HG02938 (cell line): ENCODE data around the gene ABHD10.

Experiments used
- ATAC-seq: cut with Tn5 transposase; IDR thresholded peaks from one replicate; pipeline ENCODE4 v1.9.1; 2021; ENCODE audit warnings: mild to moderate bottlenecking, moderate library complexity; ENCODE audit not compliant: unreplicated experiment

The ABHD10 gene

DNA sequence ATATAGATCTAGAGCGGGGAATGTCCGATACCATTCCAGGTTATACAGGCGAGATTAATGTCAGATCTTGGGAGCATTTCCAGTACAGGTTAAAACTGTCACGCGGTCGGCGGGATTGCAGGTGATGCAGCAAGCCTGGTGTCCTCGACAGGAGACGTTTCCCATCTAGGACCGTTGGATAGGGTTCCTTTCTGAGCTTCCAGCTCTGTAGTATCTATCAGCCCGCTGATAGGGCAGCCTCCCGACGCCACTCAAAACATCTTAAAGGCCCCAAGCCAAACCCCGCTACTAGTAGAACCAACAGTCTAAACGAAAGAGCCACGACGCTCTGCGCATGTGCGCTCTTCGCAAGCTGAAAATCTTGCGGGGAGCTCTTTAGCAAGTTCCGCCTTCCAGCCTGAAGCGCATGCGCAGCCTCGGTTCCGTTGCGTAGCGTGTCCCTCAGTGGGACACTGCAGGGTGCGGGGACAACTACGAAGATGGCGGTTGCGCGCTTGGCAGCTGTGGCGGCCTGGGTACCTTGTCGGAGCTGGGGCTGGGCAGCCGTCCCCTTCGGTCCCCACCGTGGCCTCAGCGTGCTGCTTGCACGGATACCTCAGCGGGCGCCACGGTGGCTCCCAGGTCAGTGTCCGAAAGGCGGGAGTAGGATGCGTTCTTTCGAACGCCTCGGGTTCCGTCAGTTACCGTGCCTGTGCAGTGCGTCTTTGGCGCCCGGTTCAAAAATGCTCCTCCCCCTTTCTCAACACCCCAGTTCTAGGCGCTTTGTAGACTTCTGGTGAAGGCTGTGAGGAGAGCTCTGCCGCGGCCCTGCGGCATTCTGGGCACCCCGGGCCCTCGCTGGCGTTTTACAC is at the start of gene ABHD10:
Gene ABHD10, plus strand, starts transcription at position 444 of the 851 bp plus-strand sequence. Its CDS starts 36 bp downstream, at position 480.
- ATAC-seq: peak; percentile 91

DNA sequence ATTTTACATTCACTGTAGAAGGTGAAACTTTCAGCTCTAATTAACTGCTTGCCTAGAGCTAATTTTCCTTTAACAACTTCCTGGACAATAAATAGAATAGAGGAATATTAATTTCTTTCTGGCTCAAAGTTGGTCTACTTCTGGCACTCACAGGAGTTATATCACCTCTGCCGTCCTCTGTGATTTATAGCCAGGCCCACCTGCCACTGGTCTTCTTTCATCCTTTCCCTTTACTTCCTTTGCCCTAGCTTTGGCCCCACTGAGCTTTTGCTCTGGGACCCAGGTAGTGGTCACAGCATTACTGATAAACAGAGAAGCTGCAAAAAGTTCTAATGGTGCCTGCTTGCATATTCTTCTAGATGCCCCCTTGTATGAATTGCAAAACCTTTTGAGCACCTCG is 49.3 kb upstream of the ABHD10 start:
- no peak for ATAC-seq

DNA sequence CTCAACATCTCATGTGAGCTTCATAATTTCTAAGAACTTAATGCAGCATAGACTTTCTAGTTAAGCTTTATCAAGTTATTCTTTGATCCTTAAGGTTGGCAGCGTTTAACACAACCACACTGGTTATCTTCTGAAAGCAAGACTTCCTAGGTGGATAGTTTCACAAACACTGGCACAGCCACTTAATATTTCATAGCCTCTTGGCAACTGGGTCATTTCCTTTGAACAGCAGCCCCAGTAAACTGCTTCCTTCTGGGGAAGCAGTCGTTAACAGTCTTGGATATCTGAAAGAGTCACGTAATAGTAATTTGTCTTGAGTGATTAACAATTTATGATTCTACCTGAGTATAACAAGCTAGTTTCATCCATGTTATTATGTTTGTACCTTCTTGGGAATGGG is 45.9 kb upstream of the ABHD10 start:
- ATAC-seq: no peak

DNA sequence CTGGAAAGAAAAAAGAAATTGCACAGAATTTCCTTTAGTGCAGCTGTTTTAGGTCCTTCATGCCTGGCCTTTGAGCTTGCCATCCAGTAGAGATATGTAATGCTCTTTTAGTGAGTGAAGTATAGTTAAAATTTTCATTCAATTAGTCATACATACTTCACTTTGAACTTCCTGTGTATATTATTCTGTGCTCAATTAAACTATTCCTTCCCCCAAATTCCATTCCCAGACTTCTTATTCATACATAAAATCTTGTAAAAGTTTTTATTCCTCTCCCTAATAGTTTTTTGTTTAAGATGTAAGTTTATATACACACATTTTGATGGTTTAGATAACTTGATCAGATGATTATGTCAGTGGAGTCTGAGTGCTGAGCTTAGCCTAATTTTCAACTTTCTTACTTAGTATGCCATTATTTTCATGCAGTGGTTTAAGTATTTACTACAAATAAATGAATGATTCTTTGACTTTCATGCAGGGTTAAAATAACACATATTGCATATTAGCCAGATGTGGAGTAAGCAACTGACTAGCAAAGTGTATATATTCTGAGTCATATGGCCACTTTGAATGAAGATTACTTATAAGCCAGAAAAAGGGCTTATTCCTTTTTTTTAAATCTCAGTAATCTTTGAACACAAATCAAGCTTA is 42.5 kb upstream of the ABHD10 start:
- ATAC-seq: no peak

DNA sequence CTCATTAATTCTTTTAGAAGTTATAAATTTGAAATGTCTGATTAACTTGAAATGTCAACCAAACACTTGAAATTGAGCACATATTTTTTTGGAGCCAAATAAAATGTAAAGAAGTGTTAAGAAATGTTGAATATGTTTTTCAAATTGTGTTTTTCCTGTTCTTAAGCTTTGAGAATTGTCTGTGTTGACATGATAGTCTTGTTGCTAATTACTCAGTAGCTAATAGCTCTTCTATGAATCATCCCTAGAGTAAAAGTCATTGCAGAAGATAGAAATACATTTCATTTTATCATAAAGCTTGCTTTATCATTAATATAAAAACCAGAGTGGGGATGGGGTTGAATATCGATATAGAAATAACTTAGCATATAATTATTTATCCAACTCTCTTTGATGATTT is 41.9 kb upstream of the ABHD10 start:
- ATAC-seq: no peak

DNA sequence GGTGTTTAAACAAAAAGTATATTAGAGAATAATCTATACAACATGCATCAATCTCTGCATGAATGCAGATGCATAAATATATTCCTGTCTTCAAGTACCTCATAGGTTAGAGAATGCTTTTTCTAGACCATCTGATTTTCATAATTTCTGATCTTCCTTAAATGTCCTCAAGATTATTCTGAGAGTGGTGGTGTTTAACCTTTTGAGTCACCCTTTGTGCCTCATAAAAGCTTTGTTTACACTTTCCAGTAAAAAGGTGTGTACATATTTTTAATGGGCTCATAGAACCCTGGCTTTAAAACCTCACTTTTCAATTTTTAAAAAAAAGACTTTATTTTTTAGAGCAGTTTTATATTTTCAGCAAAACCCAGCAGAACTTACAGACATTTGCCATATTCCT is 41.0 kb upstream of the ABHD10 start:
- no peak for ATAC-seq

DNA sequence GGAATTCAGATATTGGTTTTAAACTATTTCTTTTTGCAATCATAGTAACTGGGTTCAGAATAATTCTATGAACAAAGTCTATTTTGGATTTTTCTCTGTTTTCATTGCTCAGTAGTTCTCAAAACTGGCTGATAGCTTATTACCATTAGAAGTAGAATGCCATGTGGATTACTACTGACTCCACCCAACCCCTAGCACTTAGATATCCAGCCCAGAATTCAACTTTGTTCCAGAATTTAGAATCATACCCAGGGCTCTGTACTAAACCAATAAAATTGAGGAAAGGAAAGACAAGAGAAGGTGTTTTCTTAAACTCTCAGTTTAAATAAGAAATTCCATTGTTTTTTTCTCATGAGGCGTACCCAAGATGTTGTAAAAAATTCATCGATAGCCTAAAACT is 39.0 kb upstream of the ABHD10 start:
- ATAC-seq: no peak

DNA sequence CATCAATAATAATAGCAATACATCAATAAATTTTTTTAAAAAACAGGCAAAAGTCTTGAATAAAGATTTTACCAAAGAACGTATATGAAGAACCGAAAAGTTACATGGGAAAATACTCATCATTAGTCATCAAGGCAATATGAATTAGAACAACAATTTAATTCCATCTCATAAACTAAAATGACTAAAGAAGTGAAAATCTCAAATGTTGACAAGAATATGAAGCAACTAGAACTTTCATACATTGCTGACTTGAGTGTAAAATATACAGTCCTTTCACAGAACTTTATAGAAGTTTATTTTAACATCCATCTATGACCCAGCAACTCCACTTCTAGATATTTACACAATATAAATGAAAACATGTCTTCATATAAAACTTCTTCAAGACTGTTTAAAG is 35.3 kb upstream of the ABHD10 start:
- no peak for ATAC-seq

DNA sequence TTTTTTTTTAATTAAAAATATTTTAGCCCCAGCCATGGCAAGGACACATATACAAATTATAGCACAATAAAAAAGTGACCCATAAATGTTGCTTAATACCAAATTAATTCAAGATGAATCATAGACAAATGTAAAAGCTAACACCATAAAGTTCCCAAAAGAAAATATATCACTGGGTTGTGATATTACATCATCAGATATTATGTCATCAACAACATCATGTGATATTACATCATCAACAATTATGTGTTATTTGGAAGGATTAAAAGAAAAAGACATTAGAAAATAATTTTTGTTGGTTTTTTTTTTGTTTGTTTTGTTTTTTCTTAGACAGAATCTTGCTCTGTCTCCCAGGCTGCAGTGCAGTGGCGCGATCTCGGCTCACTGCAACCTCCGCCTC is 34.5 kb upstream of the ABHD10 start:
- ATAC-seq: no peak

DNA sequence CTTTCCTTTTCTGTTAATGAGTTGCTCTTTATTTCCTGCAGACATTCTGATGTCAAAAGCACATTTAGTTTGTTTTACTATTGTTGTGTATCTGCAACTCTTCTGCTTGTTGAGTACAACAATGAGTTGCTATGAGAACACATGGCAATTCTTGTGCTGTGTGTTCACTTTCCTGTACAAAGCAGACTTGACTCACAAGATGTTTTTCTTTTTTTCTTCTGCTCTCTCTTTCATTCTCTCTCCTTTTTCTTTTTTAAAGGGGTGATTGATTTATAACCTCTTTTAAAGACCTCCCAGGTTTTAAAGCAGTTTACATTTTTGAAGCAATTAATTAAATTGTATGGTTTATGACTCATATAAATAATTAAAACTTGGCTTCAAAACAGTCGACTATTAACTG is 31.6 kb upstream of the ABHD10 start:
- ATAC-seq: no peak

DNA sequence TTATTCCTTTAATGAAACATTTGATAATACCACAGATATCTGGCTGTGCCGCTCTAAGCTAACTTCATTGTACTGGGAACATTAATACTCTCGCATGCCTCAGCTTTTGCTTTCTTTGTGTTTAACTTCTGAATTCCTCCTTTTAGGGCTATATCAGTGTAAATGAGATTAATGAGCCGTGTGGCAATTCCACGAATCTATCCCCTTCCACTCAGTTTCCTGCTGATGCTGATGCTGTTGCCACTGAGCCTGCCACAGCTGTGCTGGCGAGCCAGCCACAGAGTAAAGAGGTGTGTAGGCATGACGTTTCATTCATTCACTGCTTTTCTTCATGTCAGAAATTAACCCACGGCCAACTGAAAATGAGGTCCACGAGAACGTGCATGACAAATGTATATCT is 30.0 kb upstream of the ABHD10 start:
- no peak for ATAC-seq

DNA sequence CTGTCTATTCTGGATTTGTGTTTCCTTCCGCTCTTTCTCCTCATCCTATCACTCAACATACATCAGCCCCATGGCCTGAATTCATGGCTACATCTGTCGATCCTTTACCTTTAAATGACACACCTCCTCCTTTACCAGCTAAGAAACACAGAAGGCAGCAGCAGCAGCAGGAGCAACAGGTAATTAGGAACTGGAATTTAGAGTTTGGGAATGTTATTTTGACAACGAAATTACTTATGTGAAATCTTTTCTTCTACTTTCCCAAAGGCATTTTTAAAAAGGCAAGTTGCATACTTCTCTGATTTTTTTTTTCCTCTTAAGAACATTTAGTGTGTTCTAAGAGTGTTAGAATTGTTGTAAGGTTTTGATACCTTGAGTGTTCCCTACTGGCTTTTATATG is 29.1 kb upstream of the ABHD10 start:
- no peak for ATAC-seq

DNA sequence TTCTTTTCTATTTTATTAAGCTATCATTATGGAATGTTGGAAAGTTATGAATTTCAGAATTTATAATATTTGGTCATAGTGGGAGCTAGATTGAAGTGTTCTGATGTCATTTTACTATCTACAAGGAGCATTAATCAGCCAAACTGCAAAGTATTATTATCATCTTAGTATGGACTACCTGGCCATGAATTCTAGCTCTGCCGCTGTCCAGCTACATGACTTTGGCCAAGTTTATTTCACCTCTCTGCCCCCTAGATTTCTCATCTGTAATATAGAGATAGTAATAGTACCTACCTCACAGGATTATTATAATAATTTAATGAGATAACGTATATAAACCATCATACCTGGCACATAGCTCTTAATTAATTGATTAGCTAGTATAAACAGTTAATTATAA is 27.8 kb upstream of the ABHD10 start:
- no peak for ATAC-seq

DNA sequence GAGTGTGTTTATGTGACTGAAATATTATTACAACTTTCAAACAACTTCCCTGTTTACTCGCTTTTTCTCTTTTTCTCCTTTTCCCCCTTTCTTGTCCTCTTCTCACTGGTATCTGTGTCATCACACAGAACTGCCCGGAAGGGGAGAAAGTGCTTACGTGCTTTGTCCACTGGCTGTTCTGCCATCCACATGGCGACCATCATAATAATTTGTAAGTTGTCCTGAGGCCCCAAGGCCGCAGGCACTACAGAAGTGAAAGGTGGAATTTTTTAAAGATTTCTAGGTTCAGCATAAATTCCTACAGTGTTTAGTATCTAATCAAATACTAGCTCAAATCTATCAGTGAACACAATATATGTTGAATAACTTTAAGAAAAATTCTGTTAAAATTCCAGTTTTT is 26.7 kb upstream of the ABHD10 start:
- no peak for ATAC-seq

DNA sequence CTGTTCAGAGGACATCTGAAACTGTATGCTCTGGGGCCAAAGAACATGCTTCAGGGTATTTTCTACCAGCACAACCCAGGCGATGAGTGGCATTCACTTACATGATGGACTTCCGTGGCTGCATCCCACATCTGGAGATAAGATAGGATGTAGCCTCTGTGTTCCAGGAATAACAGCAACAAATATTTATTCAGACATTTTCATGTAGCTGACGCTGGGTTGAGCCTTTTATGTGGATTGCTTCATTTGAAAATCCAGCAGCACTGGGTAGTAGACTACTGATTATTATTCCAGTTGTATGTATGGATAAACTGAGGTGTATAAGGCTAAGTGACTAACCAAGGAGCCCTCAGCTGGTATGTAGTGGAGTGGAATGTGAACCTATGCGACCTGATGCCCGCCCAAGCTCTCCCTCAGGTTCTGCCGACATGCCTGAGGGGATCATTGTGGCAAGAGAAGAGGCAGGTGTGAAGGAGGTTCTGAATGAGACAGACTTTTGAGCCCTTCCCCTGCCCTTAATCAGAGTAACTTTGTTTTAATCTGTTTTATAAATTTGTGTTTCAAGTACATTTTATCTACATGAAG is 25.9 kb upstream of the ABHD10 start:
- no peak for ATAC-seq

DNA sequence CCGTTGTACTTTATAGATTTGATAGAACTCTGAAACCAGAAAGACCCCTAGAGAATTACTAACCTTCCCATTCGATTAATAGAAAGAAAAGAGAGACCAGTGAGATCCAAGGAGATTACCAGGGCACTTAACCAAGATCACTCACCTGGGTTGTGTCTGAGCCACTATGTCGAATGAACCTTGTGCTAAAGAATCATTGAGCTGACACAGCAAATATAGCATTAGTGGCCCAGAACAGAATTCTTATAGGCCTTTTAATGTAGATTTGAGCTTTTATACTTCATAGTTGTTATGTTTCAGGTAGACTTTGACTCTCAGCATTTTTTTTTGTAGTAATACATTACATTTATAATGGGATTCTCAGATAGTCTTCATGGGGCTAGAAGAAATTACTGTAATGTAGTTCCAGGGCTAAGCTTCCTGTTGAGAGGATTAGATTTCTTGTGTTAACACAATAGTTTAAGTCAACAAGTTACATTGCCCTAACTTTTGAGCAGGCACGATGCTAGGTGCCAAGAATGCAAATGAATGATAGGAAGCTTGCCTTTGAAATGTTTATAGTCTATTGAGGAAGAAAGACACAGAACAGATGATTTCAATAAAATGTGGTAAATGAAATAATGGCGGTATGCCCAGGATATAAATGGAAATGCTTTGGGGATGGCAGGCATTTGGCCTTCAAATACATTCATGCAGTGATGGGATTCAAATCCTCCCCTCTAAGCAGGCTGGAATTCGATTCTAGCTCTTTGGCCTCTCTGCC is 24.4 kb upstream of the ABHD10 start:
- no peak for ATAC-seq

DNA sequence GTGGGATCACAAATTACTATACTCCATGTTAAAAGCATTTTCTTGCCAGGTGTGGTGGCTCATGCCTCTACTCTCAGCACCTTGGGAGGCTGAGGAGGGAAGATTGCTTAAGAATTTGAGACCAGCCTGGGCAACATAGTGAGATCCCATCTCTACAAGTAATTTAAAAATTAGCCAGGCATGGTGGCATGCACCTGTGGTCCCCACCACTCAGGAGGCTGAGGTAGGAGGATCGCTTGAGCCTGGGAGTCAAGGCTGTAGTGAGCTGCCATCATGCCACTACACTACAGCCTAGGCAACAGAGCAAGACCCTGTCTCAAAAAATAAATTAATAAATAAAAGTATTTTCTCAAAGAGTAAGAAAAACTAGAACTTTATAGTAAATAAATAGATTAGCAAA is 22.9 kb upstream of the ABHD10 start:
- no peak for ATAC-seq

DNA sequence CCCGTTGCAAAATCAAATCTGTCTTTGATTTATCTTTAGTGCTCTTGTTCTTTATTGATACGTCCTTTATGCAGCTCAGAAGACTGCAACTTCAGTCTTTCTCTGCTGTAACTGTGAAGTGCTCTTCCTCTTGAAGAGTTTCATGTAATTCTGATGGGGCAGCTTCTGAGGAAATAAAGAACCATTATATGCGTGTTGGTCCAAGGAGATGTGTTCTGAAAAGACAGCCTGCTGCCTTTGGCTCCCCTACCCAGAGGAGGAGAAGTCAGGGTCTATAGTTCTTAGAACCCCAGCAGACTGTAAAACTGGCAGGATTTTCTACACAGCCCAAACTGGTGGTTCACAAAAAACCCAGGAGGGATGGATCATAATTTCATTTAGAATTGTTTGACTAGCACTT is 22.4 kb upstream of the ABHD10 start:
- no peak for ATAC-seq

DNA sequence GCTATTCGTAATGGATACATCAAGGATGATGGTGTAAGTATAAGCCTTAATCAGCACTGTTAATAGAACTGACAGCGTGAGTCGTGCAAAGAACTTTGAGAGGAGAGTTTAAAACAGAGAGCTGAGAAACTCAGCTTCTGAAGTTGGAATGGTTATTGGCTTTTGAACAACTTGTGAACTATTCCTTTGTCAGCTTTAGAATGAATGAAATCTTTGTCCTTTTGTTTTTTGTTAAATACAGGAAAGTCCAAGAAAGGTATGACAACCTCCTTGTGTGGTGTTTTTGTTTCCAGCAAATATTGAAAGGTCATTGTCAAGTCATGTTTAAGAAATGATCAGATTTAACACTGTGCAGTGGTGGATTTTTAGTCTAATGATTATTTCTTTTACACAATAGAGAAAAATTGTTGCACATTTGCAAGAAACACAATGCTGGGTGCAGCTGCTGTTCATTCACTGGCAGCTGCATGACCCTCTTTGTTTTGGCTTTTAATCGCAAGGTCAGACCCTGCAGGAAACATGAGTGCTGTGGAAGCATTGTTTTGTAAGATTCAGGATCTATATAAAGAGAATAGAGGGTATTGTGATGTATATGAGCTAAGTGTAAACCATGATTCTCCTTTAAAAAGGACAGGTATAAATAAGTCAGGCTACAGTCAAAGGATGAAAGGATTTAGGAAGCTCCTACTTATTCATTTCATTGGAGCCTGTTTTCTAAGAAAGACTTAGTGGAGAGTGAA is 21.7 kb upstream of the ABHD10 start:
- no peak for ATAC-seq

DNA sequence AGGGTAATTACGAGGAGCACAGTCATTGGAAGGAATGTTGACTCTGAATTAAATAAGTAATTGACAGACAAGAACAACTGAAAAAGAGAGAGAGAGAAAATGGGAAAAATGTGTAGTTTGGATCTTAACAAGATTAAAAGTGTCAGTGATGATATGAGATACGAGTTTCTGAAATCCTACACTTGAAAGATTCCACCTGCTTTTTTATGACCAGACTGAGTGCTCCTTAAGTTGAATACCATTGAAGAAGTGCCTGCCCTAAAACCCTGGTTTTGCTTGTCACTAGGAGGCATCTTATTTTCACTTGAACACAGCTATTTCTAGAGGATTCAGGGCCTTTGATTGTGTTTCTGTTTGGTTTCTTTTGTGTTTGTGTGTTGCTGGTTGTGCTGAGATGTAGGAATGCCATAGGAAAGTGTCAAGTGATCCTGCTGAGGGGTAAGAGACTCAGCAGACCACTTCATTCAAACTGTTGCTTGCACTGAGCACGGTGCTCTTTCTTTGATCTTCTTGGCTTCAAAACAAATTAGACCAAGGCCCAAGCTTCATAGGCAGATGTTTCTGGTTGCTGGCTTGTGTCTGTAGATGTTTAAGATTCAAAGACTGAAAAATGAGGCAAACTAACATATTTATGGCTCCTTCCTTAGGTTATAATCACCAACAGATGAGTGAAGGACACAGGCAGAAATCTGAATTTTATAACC is 17.2 kb upstream of the ABHD10 start:
- no peak for ATAC-seq
